HEK293 (cell line): ENCODE measurements around the gene DCP1B.

ENCODE experiments used
- CTCF ChIA-PET: fragments of 350-600 bp; formaldehyde crosslinking; extraction: SDS; loops from one replicate; lab custom pipeline; 2021; ENCODE audit warnings: antibody characterized with exemption; lab: Yijun Ruan, JAX
- POLR2A ChIA-PET: fragments of 300-600 bp; formaldehyde crosslinking; extraction: SDS; loops from one replicate; lab custom pipeline; 2020; ENCODE audit warnings: antibody characterized with exemption, inconsistent platforms; lab: Yijun Ruan, JAX
- H3K27ac ChIP-seq: fragments of 200-500 bp; sonication (Bioruptor generic); 2 replicates; pipeline ENCODE4 v1.5.1; 2014; ENCODE audit warnings: low read depth, low read length, control low read depth, inconsistent platforms; ENCODE audit errors: extremely low read depth
- H3K36me3 ChIP-seq, 2 experiments: fragments of 200-500 bp in 1 of 2; sonication (Bioruptor generic) in 1 of 2; 1 replicate in 1 of 2; 2 replicates in 1 of 2; pipeline ENCODE4 v1.5.1; 2014 to 2017; ENCODE audit warnings: inconsistent platforms in 2 of 2, low read length in 2 of 2; ENCODE audit not compliant: control insufficient read depth in 2 of 2, insufficient read depth in 1 of 2
- H3K4me1 ChIP-seq: fragments of 200-500 bp; sonication (Bioruptor generic); 2 replicates; pipeline ENCODE4 v1.5.1; 2014; ENCODE audit warnings: mild to moderate bottlenecking, low read length, inconsistent platforms; ENCODE audit not compliant: control insufficient read depth, insufficient read depth
- H3K4me3 ChIP-seq: 2 replicates; pipeline ENCODE4 v1.5.1; 2011; ENCODE audit warnings: low read depth, mild to moderate bottlenecking, control low read depth, low read length, moderate library complexity
- H3K9me3 ChIP-seq: fragments of 200-500 bp; sonication (Bioruptor generic); 2 replicates; pipeline ENCODE4 v1.5.1; 2014; ENCODE audit warnings: low read depth, low read length, inconsistent platforms; ENCODE audit not compliant: control insufficient read depth, insufficient read depth
- ATF2 ChIP-seq: fragments of 450-650 bp; formaldehyde crosslinking; IDR thresholded peaks from 2 replicates; pipeline ENCODE4 v1.5.1; 2016; ENCODE audit warnings: missing biosample characterization, missing genetic modification characterization, low read depth
- MEIS1 ChIP-seq: sonication (generic); formaldehyde crosslinking; IDR thresholded peaks from 2 replicates; pipeline ENCODE4 v1.8.1; 2022; ENCODE audit warnings: missing genetic modification reagents, mild to moderate bottlenecking, borderline replicate concordance
- PATZ1 ChIP-seq: fragments of 450-650 bp; formaldehyde crosslinking; IDR thresholded peaks from 2 replicates; pipeline ENCODE4 v1.5.1; 2016; ENCODE audit warnings: missing biosample characterization, missing genetic modification characterization
- TRIM28 ChIP-seq: IDR thresholded peaks from 2 replicates; pipeline ENCODE4 v1.6.1; 2011; ENCODE audit warnings: low read length, control low read depth, borderline replicate concordance
- ZBTB44 ChIP-seq: fragments of 450-650 bp; IDR thresholded peaks from 2 replicates; pipeline ENCODE4 v1.5.1; 2018; ENCODE audit warnings: missing biosample characterization, mild to moderate bottlenecking, missing genetic modification characterization
- ZFP41 ChIP-seq: fragments of 450-650 bp; formaldehyde crosslinking; IDR thresholded peaks from 2 replicates; pipeline ENCODE4 v1.5.1; 2016; ENCODE audit warnings: missing biosample characterization, missing genetic modification characterization, borderline replicate concordance
- ZNF133 ChIP-seq: fragments of 450-650 bp; formaldehyde crosslinking; IDR thresholded peaks from 2 replicates; pipeline ENCODE4 v1.5.1; 2016; ENCODE audit warnings: missing biosample characterization, missing genetic modification characterization
- ZNF2 ChIP-seq: fragments of 450-650 bp; formaldehyde crosslinking; IDR thresholded peaks from 2 replicates; pipeline ENCODE4 v1.5.1; 2016; ENCODE audit warnings: missing biosample characterization, missing genetic modification characterization
- ZNF202 ChIP-seq: fragments of 450-650 bp; formaldehyde crosslinking; IDR thresholded peaks from 2 replicates; pipeline ENCODE4 v1.5.1; 2016; ENCODE audit warnings: missing biosample characterization, missing genetic modification characterization, borderline replicate concordance
- ZNF335 ChIP-seq: fragments of 450-650 bp; formaldehyde crosslinking; conservative IDR thresholded peaks from 2 replicates; pipeline ENCODE4 v1.5.1; 2016; ENCODE audit warnings: missing biosample characterization, missing genetic modification characterization
- ZNF366 ChIP-seq: fragments of 450-650 bp; formaldehyde crosslinking; conservative IDR thresholded peaks from 2 replicates; pipeline ENCODE4 v1.5.1; 2016; ENCODE audit warnings: missing biosample characterization, missing genetic modification characterization
- ZNF548 ChIP-seq: fragments of 450-650 bp; formaldehyde crosslinking; IDR thresholded peaks from 2 replicates; pipeline ENCODE4 v1.5.1; 2016; ENCODE audit warnings: missing biosample characterization, missing genetic modification characterization
- ZNF558 ChIP-seq: fragments of 450-650 bp; formaldehyde crosslinking; IDR thresholded peaks from 2 replicates; pipeline ENCODE4 v1.5.1; 2016; ENCODE audit warnings: missing biosample characterization, missing genetic modification characterization
- ZNF580 ChIP-seq: fragments of 450-650 bp; formaldehyde crosslinking; IDR thresholded peaks from 2 replicates; pipeline ENCODE4 v1.5.1; 2016; ENCODE audit warnings: missing biosample characterization, missing genetic modification characterization
- ZNF610 ChIP-seq: fragments of 450-650 bp; formaldehyde crosslinking; IDR thresholded peaks from 2 replicates; pipeline ENCODE4 v1.5.1; 2016; ENCODE audit warnings: missing biosample characterization, missing genetic modification characterization, borderline replicate concordance
- ZNF664 ChIP-seq: fragments of 450-650 bp; formaldehyde crosslinking; IDR thresholded peaks from 2 replicates; pipeline ENCODE4 v1.5.1; 2016; ENCODE audit warnings: missing biosample characterization, missing genetic modification characterization
- ZNF692 ChIP-seq: fragments of 450-650 bp; formaldehyde crosslinking; IDR thresholded peaks from 2 replicates; pipeline ENCODE4 v1.5.1; 2016; ENCODE audit warnings: missing biosample characterization, missing genetic modification characterization
- ZNF830 ChIP-seq: fragments of 450-650 bp; IDR thresholded peaks from 2 replicates; pipeline ENCODE4 v1.5.0; 2018; ENCODE audit warnings: missing biosample characterization, missing genetic modification characterization, low read depth, mild to moderate bottlenecking, moderate library complexity
- ZSCAN5A ChIP-seq: fragments of 450-650 bp; formaldehyde crosslinking; IDR thresholded peaks from 2 replicates; pipeline ENCODE4 v1.5.1; 2016; ENCODE audit warnings: missing biosample characterization, missing genetic modification characterization

Gene DCP1B

DNA sequence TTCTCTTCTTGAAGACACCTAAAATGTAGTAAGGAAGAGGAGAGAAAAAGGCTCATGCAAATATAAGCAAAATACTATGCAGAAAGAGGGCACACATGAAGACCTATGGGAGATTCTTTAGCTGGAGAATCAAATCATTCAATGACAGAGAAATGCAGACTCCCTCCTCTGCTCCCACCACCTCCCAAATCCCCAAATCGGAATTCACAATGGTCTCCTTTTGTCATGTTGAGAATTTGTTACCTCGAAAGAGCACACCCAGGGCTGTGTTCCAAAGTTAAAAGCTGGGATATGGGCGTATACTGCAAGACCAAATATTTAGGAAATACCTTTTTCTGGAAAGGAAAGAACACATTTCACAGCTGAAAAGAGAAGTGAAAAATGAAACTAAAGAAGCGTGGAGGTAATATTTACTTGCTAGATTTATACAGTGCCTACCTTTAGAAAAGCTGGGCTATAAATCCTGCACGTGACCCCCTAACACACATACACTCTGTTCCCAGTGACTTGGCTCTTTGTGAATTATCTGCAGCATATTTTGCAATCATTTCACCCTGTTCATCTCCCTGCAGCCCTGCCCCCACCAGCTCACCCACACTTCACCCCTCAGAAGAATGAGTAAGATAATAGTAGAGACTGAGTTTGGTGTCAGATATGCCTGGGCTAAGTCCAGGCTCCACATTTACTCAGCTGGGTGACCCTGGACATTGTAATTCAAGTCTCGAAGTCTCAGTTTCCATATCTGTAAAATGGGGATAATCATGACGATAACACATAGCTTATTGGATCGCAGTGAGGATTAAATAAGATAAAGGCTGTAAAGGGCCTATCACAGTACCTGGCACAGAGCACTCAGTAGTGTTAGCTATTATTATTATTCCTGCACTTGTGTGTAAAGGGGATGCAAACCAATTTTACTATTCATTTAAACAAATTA lies 45.6 kb upstream of the DCP1B start:
- Histone ChIP-seq H3K4me1 (no peaks in the 10 kb centered on the region; the same call in 1 of the 2 replicates), H3K9me3 (no peaks in the 10 kb centered on the region), H3K4me3 (no peak overlapping the region), H3K36me3 (no peaks in the 10 kb centered on the region), H3K27ac (no peak overlapping the region)
- CTCF ChIA-PET: interaction anchor here (0.9 to 1.1 kb wide), 3 partner anchors 16 to 110 kb away, joined by 3 to 4 read pairs (median 3); no protein-coding TSS in a partner anchor
- POLR2A ChIA-PET: no interaction called here
- no peak for TF ChIP-seq TRIM28
- TF ChIP-seq MEIS1 (CRISPR knock-in tag): no peak
- no peak for TF ChIP-seq ZNF548 (tag by site-specific recombination)
- no peak for TF ChIP-seq ZNF580

- CTCF ChIA-PET: interaction anchor here (0.8 to 2.5 kb wide), 3 partner anchors 10 to 235 kb away, joined by 3 to 10 read pairs (median 8); no protein-coding TSS in a partner anchor
- TF ChIP-seq ZFP41 (tag by site-specific recombination) (no peak), ZNF202 (tag by site-specific recombination) (no peak), ZNF610 (tag by site-specific recombination) (no peak), ZNF133 (tag by site-specific recombination) (no peak), ZNF664 (tag by site-specific recombination) (no peak), ZNF2 (tag by site-specific recombination) (no peak), ZNF830 (tag by site-specific recombination) (no peak), ZBTB44 (tag by site-specific recombination) (no peak), PATZ1 (tag by site-specific recombination) (no peak), ZNF692 (tag by site-specific recombination) (no peak), ZNF335 (no peak), ZNF366 (tag by site-specific recombination) (no peak), ATF2 (tag by site-specific recombination) (no peak), ZSCAN5A (tag by site-specific recombination) (no peak), ZNF558 (tag by site-specific recombination) (no peak)
- TF ChIP-seq, all 188 proteins: peak for 0
- Histone ChIP-seq H3K4me1 (no peaks in the 10 kb centered on the region), H3K9me3 (no peaks in the 10 kb centered on the region), H3K4me3 (no peak overlapping the region), H3K36me3 (no peaks in the 10 kb centered on the region), H3K27ac (no peak overlapping the region)
- POLR2A ChIA-PET: no interaction called here
Measured at GRCh38 chr12:2047752-2048151, 43.5 kb upstream of the DCP1B start.
